Prostate gland (tissue), 2 donors: ENCODE data around the gene TBC1D2. TPM values are rescaled to one million over a fixed set of nuclear protein-coding genes. Genes with fewer than 3 reads are reported as not detected.

Experiments used
- DNase-seq: peaks from one replicate; pipeline ENCODE4 v3.0.0-alpha.2; 2019; ENCODE audit warnings: low spot score
- H3K27ac ChIP-seq, 2 donors: fragments of 200-600 bp; sonication (generic); 2 replicates each; pipeline ENCODE4 v1.5.1; 2017 to 2019
- H3K27me3 ChIP-seq: fragments of 200-600 bp; sonication (generic); replicated peaks from 2 replicates; pipeline ENCODE4 v1.5.1; 2019; ENCODE audit not compliant: insufficient read depth
- H3K36me3 ChIP-seq, 2 donors: fragments of 200-600 bp; sonication (generic); 1 replicate in 1 of 2; 2 replicates in 1 of 2; pipeline versions ENCODE4 v1.5.1 to v1.8.1; 2017 to 2019
- H3K4me1 ChIP-seq: fragments of 200-600 bp; sonication (generic); replicated peaks from 2 replicates; pipeline ENCODE4 v1.5.1; 2019
- H3K4me3 ChIP-seq, 2 donors: fragments of 200-600 bp; sonication (generic); 2 replicates each; pipeline ENCODE4 v1.5.1; 2017 to 2019
- H3K9me3 ChIP-seq: fragments of 200-600 bp; sonication (generic); 2 replicates; pipeline ENCODE4 v1.5.1; 2017
- CTCF ChIP-seq, 4 experiments: fragments of 200-600 bp in 2 of 4; fragments of 450-650 bp in 2 of 4; sonication (generic) in 2 of 4; IDR thresholded peaks; 1 replicate in 3 of 4; 2 replicates in 1 of 4; pipeline ENCODE4 v1.5.1; 2016 to 2019; ENCODE audit warnings: antibody characterized with exemption in 4 of 4, mild to moderate bottlenecking in 2 of 4, moderate library complexity in 2 of 4
- POLR2A ChIP-seq: fragments of 450-650 bp; IDR thresholded peaks from one replicate; pipeline ENCODE4 v1.6.1; 2016; ENCODE audit warnings: antibody characterized with exemption, mild to moderate bottlenecking
- POLR2AphosphoS5 ChIP-seq: sonication (generic); formaldehyde crosslinking; IDR thresholded peaks from one replicate; pipeline ENCODE4 v1.6.1; 2017; ENCODE audit warnings: antibody characterized with exemption
- WGBS: methylation state at CpG from one replicate; pipeline ENCODE4 v1.1.5; 2018; 5-methylcytosine and 5-hydroxymethylcytosine counted together
- intact Hi-C: fragments of 100-400 bp; cut with DNase I; formaldehyde crosslinking; loops from one replicate; pipeline ENCODE4 v1.14.2; 2022
- total RNA-seq, 2 donors: library from RNA; depleted of rRNA; stranded (reverse); fragments of >200 nt; gene quantifications; one replicate each; pipeline ENCODE4 v1.1.0, GENCODE V29; 2016

TBC1D2 gene
- total RNA-seq, 2 donors from 2014 or later, result 18.4 to 18.8 TPM

- intact Hi-C loops, result no loop called here
- no peak for DNase-seq
- Histone ChIP-seq H3K27ac (no peak overlapping the region), H3K27me3 (no peaks in the 10 kb centered on the region), H3K9me3 (no peaks in the 10 kb centered on the region), H3K36me3 (no peaks in the 10 kb centered on the region), H3K4me3 (no peak overlapping the region), H3K4me1 (no peaks in the 10 kb centered on the region)
- TF ChIP-seq POLR2A (no peak), CTCF (IDR thresholded peaks at IDR 0.05) (no peak), POLR2AphosphoS5 (no peak)
- WGBS, result 67% methylated on average over 5 of the region's 5 CpGs
These were observed 46.7 kb upstream of the TBC1D2 start for GRCh38 chr9:98302150-98302549.

GRCh38 chr9:98300611-98301010 lies 45.2 kb upstream of the TBC1D2 start:
- TF ChIP-seq CTCF (IDR thresholded peaks at IDR 0.05) (no peak), POLR2A (no peak), POLR2AphosphoS5 (no peak)
- Histone ChIP-seq H3K27me3 (no peaks in the 10 kb centered on the region), H3K4me3 (no peak overlapping the region), H3K9me3 (no peaks in the 10 kb centered on the region), H3K27ac (no peak overlapping the region), H3K4me1 (no peaks in the 10 kb centered on the region), H3K36me3 (no peaks in the 10 kb centered on the region)
- 93% methylated on average over 3 of the region's 3 CpGs for WGBS
- DNase-seq, result no peak
- intact Hi-C loops, result no loop called here

- TF ChIP-seq CTCF (IDR thresholded peaks at IDR 0.05), result no peak
- no peak for TF ChIP-seq POLR2AphosphoS5
- no peak for TF ChIP-seq POLR2A
- Histone ChIP-seq H3K4me3 (no peak overlapping the region), H3K9me3 (no peaks in the 10 kb centered on the region), H3K27me3 (no peaks in the 10 kb centered on the region), H3K27ac (no peak overlapping the region), H3K36me3 (no peaks in the 10 kb centered on the region), H3K4me1 (no peaks in the 10 kb centered on the region)
- intact Hi-C loops, result no loop called here
- no peak for DNase-seq
These were observed 43.0 kb upstream of the TBC1D2 start for GRCh38 chr9:98298476-98298875.

- H3K27ac ChIP-seq, result no peak overlapping the region
- 85% methylated on average over 6 of the region's 6 CpGs for WGBS
- intact Hi-C loops, result no loop called here
- no peaks in the 10 kb centered on the region for H3K9me3 ChIP-seq
- DNase-seq, result no peak
- TF ChIP-seq POLR2A (no peak), POLR2AphosphoS5 (no peak), CTCF (IDR thresholded peaks at IDR 0.05) (no peak)
- H3K36me3 ChIP-seq, result no peaks in the 10 kb centered on the region
- no peaks in the 10 kb centered on the region for H3K4me1 ChIP-seq
- no peaks in the 10 kb centered on the region for H3K27me3 ChIP-seq
- H3K4me3 ChIP-seq, result no peak overlapping the region
These were observed 40.4 kb upstream of the TBC1D2 start for GRCh38 chr9:98295824-98296223.

GRCh38 chr9:98291820-98292219 lies 36.4 kb upstream of the TBC1D2 start:
- no peak overlapping the region for H3K27ac ChIP-seq
- no peak for TF ChIP-seq POLR2A
- no peak for TF ChIP-seq CTCF (IDR thresholded peaks at IDR 0.05)
- no peak for TF ChIP-seq POLR2AphosphoS5
- 54% methylated on average over 5 of the region's 5 CpGs for WGBS
- no peaks in the 10 kb centered on the region for H3K9me3 ChIP-seq
- H3K27me3 ChIP-seq, result no peaks in the 10 kb centered on the region
- no peaks in the 10 kb centered on the region for H3K36me3 ChIP-seq
- H3K4me1 ChIP-seq, result no peaks in the 10 kb centered on the region
- DNase-seq, result no peak
- intact Hi-C loops, result no loop called here
- no peak overlapping the region for H3K4me3 ChIP-seq
